ENCODE data around the gene STX11. TPM values are rescaled to one million over a fixed set of nuclear protein-coding genes. Genes with fewer than 3 reads are reported as not detected.

The STX11 gene
- total RNA-seq, 1 donor from 2014 or later = 6.8 TPM

DNA sequence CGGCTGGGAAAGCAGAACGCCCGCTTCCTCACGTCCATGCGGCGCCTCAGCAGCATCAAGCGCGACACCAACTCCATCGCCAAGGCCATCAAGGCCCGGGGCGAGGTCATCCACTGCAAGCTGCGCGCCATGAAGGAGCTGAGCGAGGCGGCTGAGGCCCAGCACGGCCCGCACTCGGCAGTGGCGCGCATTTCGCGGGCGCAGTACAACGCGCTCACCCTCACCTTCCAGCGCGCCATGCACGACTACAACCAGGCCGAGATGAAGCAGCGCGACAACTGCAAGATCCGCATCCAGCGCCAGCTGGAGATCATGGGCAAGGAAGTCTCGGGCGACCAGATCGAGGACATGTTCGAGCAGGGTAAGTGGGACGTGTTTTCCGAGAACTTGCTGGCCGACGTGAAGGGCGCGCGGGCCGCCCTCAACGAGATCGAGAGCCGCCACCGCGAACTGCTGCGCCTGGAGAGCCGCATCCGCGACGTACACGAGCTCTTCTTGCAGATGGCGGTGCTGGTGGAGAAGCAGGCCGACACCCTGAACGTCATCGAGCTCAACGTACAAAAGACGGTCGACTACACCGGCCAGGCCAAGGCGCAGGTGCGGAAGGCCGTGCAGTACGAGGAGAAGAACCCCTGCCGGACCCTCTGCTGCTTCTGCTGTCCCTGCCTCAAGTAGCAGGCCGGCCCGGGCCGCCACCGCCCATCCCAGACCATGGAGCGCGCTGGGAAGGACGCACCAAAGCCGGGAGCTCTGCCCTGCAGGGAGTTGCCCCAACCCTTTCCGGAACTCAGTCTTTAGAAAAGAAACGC, 36.7 kb downstream of the STX11 start:
- TF ChIP-seq, protein P1, sequence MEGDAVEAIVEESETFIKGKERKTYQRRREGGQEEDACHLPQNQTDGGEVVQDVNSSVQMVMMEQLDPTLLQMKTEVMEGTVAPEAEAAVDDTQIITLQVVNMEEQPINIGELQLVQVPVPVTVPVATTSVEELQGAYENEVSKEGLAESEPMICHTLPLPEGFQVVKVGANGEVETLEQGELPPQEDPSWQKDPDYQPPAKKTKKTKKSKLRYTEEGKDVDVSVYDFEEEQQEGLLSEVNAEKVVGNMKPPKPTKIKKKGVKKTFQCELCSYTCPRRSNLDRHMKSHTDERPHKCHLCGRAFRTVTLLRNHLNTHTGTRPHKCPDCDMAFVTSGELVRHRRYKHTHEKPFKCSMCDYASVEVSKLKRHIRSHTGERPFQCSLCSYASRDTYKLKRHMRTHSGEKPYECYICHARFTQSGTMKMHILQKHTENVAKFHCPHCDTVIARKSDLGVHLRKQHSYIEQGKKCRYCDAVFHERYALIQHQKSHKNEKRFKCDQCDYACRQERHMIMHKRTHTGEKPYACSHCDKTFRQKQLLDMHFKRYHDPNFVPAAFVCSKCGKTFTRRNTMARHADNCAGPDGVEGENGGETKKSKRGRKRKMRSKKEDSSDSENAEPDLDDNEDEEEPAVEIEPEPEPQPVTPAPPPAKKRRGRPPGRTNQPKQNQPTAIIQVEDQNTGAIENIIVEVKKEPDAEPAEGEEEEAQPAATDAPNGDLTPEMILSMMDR (IDR thresholded peaks at IDR 0.05; ENCODE audit: borderline replicate concordance) = no peak
- Histone ChIP-seq H3K36me3 (peaks cover 14% of the 10 kb centered on the region), H3K9me3 (replicated peaks) (no peaks in the 10 kb centered on the region), H3K4me1 (peaks cover 21% of the 10 kb centered on the region), H3K27me3 (ENCODE audit: low read depth) (no peaks in the 10 kb centered on the region), H3K4me3 (no peak overlapping the region), H3K27ac (replicated peaks) (no peak overlapping the region)
- no peak for DNase-seq
- intact Hi-C loops (cut with micrococcal nuclease) = no loop called here

DNA sequence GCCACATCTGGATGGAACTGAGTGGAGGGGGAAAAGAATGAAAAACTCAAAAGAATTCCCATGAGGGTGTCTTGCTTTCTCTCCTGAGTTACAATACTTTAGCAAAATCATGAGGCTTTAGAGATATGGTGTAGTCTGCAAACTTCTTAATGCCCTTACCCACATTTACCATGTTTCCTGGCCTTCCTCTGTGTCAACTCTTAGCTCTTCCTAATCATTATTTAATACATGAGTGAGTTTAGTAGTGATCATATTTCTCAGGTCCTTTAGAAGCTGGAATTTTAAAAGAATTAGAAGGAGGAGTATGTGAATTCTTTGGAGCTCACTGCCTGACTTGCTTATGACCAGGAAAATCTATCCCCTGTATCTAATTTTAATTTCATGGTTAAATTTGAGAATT, 39.0 kb downstream of the STX11 start:
- Histone ChIP-seq H3K4me1 (peaks cover 14% of the 10 kb centered on the region), H3K27me3 (ENCODE audit: low read depth) (no peaks in the 10 kb centered on the region), H3K4me3 (no peak overlapping the region), H3K9me3 (replicated peaks) (no peaks in the 10 kb centered on the region), H3K36me3 (peaks cover 14% of the 10 kb centered on the region), H3K27ac (replicated peaks) (no peak overlapping the region)
- intact Hi-C loops (cut with micrococcal nuclease) = no loop called here
- TF ChIP-seq, protein P1 (IDR thresholded peaks at IDR 0.05; ENCODE audit: borderline replicate concordance) = no peak
- no peak for DNase-seq

- Histone ChIP-seq H3K4me1 (peaks cover 14% of the 10 kb centered on the region), H3K27ac (replicated peaks) (no peak overlapping the region)
- intact Hi-C loops (cut with micrococcal nuclease) = no loop called here
Observed at GRCh38 chr6:144190080-144190479, 39.8 kb downstream of the STX11 start.

GRCh38 chr6:144190593-144190992, 40.3 kb downstream of the STX11 start:
- Histone ChIP-seq H3K36me3 (peaks cover 14% of the 10 kb centered on the region), H3K27ac (replicated peaks) (no peak overlapping the region), H3K9me3 (replicated peaks) (no peaks in the 10 kb centered on the region), H3K4me3 (no peak overlapping the region), H3K27me3 (ENCODE audit: low read depth) (no peaks in the 10 kb centered on the region), H3K4me1 (peaks cover 14% of the 10 kb centered on the region)
- TF ChIP-seq, protein P1 (IDR thresholded peaks at IDR 0.05; ENCODE audit: borderline replicate concordance) = no peak
- DNase-seq = no peak
- intact Hi-C loops (cut with micrococcal nuclease) = no loop called here

More at GRCh38 chr6:144190080-144190479, 39.8 kb downstream of the STX11 start:
- TF ChIP-seq, protein P1 (IDR thresholded peaks at IDR 0.05; ENCODE audit: borderline replicate concordance) = no peak
- Histone ChIP-seq H3K4me3 (no peak overlapping the region), H3K36me3 (peaks cover 14% of the 10 kb centered on the region), H3K9me3 (replicated peaks) (no peaks in the 10 kb centered on the region), H3K27me3 (ENCODE audit: low read depth) (no peaks in the 10 kb centered on the region)
- no peak for DNase-seq

DNA sequence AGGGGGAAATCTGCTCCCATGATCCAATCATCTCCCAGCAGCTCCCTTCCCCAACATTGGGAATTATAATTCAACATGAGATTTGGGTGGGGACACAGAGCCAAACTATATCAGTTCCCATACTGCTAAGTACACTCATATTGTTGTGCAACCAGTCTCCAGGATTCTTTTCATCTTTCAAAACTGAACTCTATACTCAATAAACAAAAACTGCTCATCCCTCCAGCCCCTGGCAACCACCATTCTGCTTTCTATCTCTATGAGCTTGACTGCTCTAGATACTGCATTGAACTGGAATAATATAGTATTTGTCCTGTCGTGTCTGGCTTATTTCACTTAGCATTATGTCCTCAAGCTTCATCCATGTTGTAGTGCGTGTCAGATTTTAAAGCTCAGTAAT, 42.9 kb downstream of the STX11 start:
- Histone ChIP-seq H3K27ac (replicated peaks) (no peak overlapping the region), H3K4me1 (peaks cover 14% of the 10 kb centered on the region), H3K27me3 (ENCODE audit: low read depth) (no peaks in the 10 kb centered on the region), H3K36me3 (no peaks in the 10 kb centered on the region), H3K4me3 (no peak overlapping the region), H3K9me3 (replicated peaks) (no peaks in the 10 kb centered on the region)
- TF ChIP-seq, protein P1 (IDR thresholded peaks at IDR 0.05; ENCODE audit: borderline replicate concordance) = no peak
- intact Hi-C loops (cut with micrococcal nuclease) = no loop called here
- no peak for DNase-seq

Data from left ventricle myocardium inferior (tissue), 1 donor.